NCI-H2227 (cell line): ENCODE measurements around the gene IRS1.

Source experiments
- DNase-seq: peaks from one replicate; lab custom pipeline; 2025; ENCODE audit not compliant: unreplicated experiment; lab: John Stamatoyannopoulos, UW

Gene IRS1

GRCh38 chr2:226828191-226828590 lies 28.6 kb upstream of the IRS1 start:
- no peak for DNase-seq

DNA sequence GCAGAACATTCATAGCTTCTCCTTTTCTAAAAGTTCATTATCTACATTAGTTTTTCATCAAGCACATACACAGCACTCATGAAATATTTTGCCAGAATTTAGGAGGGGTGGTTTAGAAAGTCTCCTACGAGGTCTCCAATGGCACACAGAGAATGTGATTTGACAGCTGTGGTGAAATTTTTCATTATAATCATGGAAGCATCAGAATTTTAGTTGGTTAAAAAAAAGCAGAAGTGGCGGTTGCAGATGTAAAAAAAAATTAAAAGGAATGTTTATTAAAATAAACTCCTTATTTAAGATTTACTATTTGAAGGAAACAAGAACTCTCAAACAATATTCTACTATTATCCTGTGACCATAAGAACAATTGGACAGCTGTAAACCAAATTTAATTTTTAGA lies 25.4 kb upstream of the IRS1 start:
- DNase-seq = no peak

DNA sequence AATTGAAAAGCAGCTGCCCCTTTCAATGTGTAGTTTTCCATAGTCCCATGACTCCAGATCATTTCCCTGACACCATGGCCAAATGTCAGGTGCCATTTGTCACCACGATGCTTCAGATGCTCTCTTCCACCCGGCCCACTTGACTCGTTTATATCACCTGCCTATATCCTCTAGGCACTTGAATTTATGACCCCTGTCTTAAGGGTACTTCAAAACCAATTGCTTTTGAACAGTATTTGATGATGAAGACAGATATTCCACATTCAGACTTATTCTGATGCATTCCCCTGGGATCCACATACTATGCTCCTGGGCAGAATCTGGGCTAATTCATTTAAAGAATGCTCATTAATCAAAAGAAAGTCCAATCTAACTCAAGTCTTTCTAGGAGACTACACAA lies 19.3 kb upstream of the IRS1 start:
- peak; percentile 13 for DNase-seq

DNA sequence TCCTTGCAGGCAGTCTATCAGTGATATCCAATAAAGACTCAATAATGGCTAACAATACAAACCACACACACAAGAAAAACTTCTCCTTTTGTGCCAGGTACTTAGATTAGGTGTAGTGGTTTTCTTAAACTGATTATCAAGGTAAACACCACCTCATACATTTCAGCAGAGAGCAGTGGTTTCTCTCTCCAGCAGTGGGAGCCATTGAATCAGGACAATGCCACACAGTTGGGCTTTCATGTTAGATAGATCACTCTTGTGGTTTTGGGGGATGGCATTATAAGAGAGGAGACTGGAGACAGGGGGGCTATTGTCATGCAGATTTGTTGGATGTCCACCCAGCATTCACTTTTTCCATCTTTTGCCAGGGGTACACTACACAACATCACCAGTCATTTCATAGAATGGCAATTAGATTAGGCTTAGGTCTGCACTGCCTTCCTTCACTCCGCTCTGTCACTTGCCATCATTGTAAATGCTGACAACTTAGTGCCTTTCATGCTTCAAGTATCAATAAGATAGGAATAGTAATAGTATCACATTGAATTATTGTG lies 13.6 kb upstream of the IRS1 start:
- peak; percentile 18 for DNase-seq

DNA sequence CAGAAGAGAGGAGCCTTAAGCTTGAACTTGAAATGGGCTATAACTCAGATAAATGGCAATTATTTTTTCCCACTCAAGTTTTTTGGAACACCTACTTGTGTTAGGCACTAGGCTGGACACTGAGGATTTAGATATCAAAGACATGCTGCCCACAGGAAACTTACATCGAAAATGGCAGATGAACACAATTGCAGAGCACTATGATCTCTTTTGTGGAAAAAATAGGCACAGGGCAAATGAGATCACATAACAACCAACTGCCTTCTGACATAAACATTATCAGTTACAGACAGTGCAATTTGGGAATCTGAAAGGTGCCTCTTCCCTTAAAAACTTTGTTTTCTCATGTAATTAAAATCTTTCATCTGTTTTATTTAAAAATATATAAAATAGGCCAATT lies 3.8 kb upstream of the IRS1 start:
- no peak for DNase-seq

GRCh38 chr2:226802573-226802972 lies 3.0 kb upstream of the IRS1 start:
- peak; percentile 82 for DNase-seq

DNA sequence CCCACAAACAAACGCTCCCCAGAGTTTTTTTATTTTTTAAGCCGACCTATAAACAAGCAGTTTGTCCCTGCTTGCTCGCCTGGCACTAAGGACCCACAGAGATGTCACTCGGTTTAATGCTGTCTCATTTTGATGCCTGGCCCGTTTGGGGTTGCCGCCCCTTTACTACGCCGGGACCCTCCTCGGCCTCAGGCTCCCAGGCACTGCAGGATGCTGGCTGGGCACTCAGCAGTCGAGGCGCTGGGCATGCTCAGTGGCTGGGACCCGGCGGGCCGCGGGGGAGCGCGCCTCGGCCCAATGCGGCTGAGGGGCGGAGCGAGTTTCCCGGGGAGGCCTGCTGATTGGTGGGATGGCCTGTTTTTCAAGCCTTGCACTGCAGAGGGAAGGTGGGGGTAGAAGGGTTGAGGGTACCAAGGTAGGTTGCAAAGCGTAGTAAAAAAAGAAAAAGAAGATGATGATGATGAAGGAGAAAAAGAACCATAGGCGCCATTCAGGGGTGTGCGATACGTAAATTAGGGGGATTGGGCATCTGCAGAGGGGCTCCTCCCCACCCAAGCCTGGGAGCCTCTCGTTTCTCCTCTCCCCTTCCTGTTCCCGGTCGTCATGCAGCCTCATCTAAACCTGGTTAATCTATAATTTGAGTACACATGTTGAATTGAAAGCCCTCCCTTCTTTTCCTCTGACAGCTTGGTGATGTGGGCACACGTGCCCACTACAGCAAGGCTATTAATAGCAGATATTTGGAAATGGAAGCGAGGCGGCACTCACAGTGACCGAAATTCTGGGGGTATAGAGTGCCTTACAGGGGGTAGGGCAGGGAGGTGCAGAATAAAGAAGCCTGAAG lies 1.5 kb upstream of the IRS1 start:
- DNase-seq = peak; percentile 94

DNA sequence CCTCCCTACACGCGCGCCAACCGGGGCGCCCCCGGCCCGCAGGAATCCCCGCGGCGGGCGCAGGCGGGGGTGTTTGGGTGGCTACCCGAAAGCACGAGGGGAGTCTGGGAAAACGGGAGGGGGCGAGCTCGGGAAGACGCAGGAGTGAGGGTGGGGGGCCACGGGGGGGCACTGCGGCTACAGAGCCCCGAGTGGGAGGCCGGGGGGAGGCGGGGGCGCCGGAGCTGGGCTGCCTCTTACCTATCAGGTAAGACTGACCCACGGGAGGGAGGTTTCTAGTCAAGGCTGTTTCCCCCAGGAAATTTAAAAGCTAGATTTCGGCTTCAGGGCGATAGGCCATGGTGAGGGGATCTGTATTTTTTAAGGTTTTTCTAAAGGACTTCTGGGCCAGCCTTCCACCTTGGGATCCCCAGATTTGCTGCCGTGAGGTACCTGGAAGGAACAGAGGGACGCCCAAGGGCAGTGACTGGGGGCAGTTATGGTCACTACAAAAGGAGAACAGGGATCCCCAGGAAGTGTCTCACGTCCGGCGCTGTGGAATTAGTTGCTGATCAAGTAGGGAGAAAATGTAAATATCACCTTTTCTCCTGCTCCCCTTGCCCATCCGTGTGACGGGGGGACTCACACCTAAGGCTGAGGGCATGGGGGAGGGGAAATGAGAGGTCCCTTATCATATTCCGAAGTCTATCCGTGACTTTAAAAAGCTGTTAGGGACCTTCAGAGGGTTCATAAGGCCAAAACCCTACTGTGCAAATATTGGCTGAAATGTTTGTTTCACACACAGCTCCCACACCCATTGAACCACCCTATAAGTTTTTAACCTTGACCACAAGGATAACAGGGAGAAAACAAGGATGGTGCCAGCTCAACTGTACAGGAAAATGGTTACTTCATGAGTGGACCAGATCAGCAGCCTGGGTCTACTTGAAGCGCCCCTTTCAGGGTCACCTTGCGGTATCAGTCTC lies 638 bp upstream of the IRS1 start:
- peak; percentile 57 for DNase-seq

GRCh38 chr2:226798422-226799210 lies 1.0 kb downstream of the IRS1 start:
- DNase-seq = peak; percentile 72

DNA sequence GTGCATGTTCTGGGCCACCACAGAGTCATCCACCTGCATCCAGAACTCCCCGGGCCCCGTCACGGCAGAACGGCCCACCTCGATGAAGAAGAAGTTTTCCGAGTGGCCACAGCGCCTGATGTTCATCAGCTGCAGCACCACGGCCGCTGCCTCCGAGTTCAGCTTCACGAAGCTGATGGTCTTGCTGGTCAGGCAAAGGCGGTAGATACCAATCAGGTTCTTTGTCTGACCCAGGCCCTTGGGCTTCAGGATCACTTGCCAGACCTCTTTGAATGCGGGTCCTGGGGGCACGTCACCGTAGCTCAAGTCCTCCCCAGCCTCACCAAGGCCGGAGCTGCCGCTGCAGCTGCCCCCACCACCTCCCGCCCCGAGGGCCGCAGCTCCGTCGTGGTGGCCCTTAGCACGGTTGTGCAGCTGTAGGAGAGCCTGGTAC lies 1.6 kb downstream of the IRS1 start:
- no peak for DNase-seq

DNA sequence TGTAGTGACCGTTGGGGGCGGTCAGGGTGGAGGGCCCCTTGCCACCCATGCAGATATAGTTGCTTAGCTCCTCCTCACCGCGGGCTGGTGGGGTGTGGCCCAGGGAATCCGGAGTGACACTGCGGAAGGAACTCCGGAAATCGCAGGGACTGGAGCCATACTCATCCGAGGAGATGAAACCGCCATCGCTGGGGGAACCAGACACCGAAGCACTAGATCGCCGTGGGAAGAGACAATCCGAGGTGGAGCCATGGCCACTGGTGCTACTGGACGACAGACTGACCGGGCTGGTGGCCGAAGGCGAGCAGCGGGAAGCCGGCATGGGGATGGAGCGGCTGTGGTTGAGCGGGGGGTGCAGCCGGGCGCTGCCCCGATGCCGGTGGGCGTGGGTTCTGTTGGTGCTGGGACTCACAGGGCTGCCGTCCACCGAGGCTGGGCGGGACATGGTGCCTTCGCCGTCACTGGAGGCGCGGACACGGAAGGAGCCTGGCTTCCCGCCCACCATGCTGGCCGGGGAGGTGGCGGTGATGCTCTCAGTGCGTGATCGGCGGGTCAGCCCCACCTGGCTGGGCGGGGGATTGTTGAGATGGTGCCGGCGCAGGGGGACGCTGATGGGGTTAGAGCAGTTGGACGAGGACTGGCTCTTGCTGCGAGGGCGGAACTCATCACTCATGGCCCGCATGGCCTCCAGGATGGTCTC lies 2.2 kb downstream of the IRS1 start:
- no peak for DNase-seq

DNA sequence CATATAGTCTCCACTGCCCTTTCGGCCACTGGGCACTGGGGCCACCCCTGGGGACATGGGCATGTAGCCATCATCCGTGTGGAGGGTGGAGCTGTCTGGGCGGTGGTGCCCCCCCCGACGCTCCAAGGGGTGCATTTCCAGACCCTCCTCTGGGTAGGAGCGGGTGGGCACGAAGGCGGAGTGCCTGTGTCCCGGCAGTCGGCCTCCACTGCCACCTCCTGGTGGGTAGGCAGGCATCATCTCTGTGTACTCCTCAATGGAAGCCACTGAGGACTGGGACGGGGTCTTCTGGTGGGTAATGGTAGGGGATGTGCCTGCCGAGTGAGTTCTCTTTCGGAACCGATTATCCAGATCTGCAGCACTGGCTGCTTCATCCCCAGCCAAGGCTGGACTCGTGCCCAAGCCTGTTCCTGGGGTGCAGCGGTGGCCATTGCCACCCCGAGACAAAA lies 2.8 kb downstream of the IRS1 start:
- peak; percentile 5 for DNase-seq

DNA sequence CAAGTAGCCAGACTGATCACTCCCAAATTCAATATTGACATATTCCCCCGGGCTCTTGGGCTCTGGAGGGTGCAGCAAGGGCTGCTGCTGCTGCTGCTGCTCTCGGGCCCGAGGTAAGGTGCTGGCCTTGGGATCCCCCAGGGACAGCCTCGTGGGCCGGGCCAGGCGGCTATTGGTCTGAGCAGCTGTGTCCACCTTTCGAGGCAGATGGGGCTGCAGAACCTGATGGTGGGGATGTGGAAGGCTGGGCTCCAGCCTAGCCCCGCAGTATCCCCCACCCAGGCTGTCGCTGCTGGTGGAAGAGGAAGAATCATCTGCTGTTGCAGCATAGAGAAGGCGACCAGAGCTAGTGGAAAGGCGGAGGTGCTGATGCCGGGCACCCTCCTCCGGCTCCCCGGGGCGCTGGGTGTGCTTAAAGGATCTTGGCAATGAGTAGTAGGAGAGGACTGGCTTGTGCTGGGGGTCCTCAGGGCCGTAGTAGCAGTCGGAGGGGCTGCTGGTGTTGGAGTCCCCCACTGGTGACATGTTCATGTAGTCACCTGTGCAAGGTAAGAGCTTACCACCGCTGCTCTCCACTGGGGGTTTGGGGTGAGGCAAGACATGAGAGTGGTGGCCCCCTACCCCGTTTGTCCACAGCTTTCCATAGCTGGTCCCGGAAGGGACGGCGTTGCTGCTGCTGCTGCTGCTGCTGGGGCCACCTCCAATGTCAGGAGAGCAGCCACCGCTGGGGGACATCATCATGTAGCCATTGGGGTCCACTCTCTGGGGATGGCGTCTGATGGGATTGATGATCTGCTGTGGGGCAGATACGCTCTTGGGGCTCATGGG lies 3.4 kb downstream of the IRS1 start:
- DNase-seq = no peak

DNA sequence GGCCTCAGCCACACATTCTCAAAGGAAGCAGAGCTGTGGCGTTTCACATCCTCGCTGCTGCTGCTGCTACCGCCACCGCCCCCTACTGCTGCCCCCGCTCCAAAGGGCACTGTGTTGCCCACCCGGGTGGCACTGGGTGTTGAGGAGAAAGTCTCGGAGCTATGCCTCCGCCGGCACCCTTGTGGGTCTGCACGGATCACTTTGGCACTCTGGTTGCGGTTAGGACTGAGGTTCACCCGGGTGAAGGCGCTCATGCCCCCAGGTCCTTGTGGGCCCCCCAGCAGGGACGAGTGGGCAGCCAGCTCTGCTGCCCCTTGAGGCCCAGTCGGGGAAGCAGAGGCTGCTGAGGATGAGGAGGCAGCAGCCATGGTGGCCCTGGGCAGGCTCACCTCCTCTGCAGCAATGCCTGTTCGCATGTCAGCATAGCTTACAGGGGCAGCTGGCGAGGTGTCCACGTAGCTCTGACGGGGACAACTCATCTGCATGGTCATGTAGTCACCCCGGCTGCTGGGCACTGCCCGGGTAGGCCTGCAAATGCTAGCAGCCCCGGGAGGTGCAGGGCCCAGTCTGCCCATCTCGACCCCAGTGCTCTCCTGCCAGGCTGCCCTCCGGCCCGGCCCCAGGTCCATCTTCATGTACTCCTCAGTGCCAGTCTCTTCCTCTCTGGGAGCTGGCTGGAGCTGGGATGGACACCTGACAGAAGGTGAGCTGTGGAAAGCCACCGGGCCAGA lies 4.2 kb downstream of the IRS1 start:
- DNase-seq = no peak

GRCh38 chr2:226794751-226795171 lies 4.9 kb downstream of the IRS1 start:
- peak; percentile 9 for DNase-seq

- DNase-seq = no peak
Measured at GRCh38 chr2:226794196-226794661, 5.4 kb downstream of the IRS1 start.

DNA sequence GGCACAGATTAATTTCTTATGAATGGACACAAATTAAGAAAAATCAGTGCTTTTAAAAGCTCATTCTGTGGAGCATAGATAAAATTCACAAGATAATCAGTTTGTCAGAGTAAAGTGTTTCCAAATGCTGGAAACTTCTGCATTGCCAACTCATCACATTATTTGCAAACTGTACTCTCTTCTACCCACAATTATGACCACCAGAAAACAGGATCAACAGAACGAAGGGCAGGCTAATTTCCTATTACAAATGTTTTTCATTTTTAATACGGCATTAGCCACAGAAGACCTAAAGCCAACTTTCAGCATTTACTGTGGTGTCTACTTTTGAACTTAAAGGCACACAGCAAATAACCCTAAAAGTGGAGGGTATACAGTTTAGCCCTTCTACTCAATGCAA lies 6.0 kb downstream of the IRS1 start:
- DNase-seq = no peak

DNA sequence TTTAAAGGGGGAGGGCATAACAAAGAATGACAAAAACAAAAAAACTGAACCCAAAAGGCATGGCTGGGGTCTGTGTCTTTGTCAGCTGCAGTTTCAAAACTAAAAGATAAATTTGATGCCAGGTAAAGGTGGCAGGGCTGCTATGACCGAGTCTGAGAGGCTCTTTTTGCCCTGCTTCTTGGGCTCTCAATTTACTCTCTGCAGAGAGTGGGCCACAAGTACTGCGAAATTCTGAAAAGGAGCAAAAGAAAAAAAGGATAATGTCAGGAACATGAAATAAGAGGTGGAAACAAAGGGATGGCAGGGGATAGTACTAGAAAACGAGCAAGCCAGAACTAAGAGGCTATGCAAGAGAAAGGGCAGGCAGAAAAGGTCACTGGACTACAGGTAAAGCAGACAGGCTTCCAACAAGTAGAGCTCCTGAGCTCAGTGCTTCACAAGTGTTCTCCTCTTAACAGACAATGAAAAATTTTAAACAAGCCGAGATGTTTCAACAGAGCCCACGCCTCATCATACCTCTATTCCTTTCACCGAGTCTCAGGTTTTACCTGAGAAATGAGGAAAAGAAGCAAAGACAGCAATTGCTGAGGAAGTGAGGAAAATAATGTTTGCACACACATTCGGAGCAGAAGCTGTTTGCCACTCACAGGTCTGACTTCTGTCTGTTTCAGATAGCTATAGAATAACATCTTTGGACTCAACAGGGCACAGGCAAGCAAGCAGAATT lies 7.3 kb downstream of the IRS1 start:
- DNase-seq = peak; percentile 6
